Measurements from ENCODE around the gene BAIAP2L2.
"Not testable (repeated sequence)": the region's sequence is repeated elsewhere in the genome, so short reads cannot be mapped to it uniquely, and the experiment has no call there.

BAIAP2L2 gene

DNA sequence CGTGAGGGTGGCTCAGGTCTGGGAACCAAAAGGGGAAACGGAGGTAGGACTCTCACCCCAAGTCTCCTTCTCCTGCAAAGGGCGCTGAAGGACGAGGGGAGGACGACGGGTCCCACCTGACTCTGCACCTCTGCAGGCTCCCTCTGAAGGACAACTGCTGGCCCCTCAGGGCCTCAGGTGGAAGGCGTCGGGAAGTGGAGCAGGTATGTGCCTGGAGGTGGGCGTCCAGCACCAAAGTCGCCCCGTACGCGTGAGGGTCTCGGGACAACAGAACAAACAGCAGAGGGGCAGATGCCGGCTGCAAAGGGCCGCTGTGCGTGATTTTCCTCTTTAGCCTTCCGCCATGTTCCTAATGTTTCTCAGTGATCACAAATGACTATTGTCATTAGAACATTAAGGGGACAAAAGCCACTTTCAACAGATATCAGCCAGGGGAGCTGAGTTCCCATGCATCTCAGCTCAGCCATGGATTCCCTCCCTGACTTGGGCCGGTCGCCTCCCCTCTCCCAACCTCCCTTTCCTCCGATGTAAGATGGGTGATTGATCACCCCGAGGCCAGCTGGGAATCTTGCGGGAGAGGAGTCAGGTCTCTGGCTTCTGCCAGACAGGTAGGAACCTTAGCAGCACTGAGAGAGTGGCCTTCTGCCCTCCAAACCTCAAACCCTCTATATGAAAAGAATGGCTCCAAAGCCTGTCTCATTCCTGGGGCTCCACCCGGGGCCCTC is 27.3 kb downstream of the BAIAP2L2 start:
- Mint-ChIP-seq H3K27me3 (peaks cover 37% of the 10 kb centered on the region), H3K27ac (no peak overlapping the region), H3K4me1 (no peaks in the 10 kb centered on the region), H3K36me3 (ENCODE audit: low read depth) (no peaks in the 10 kb centered on the region), H3K4me3 (no peak overlapping the region), H3K9me3 (no peaks in the 10 kb centered on the region)
- no peak for ATAC-seq
- DNase-seq: no peak

DNA sequence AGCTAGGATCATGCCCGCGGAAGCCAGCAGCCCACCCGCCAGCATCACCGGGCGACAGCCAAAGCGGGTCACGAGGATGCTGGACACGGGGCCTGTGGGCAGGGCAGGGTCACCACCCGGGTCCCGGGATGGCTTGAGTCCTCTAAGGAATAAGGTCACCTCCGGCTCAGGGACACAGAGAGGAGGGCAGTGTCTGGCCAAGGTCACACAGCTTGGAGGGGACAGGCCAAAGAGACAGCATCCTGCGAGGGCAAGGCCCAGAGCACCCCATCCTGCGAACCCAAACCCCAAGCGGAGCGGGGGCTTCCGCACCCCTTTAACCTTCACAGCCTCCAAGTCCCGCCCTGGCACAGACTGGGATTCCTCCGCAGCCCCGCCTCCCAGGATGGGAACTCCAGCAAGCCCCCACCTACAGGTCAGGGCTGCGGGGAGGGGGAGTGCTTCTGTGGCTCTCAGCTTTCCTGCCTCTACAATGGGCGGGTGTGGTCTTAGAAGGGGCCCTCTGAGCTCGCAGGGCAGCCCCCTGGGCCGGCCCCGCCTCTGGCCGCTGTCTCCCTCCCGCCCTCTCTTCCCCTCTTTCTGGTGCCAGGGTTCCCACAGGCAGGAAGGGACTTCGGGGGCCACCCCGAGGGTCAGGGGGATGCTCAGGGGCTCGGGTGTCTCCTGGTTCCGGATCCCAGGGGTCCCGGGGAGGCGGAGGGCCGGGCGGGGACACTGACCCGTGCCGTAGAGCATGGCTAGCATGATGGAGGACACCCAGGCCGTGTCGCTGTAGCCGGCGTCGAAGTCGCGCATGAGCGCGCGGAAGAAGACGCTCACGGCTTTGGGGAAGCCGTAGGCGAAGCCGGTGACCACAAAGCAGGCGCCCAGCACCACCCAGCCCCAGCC is 28.3 kb downstream of the BAIAP2L2 start:
- H3K27me3 Mint-ChIP-seq: peaks cover 31% of the 10 kb centered on the region
- H3K27ac Mint-ChIP-seq: no peak overlapping the region
- DNase-seq (peak; percentile 25), ATAC-seq (no peak)
- no peaks in the 10 kb centered on the region for H3K4me1 Mint-ChIP-seq
- H3K36me3 Mint-ChIP-seq (ENCODE audit: low read depth): no peaks in the 10 kb centered on the region
- H3K4me3 Mint-ChIP-seq: no peak overlapping the region
- no peaks in the 10 kb centered on the region for H3K9me3 Mint-ChIP-seq

DNA sequence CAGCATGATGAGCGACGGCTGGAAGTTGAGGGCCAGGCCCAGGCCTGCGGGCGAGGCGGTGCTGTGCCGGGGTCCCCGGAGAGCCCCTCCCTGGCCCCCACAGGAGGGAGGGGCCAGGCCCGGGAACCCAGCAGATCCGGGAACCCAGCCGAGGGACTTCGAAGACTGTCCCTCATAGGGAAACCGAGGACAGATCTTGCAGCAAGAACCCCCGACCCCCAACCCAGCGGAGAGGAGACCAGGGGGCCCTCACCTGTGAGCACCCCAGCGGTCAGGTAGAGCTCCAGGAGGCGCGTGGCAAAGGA is 28.9 kb downstream of the BAIAP2L2 start:
- Mint-ChIP-seq H3K27me3 (peaks cover 31% of the 10 kb centered on the region), H3K9me3 (no peaks in the 10 kb centered on the region), H3K4me3 (no peak overlapping the region), H3K4me1 (no peaks in the 10 kb centered on the region), H3K27ac (no peak overlapping the region), H3K36me3 (ENCODE audit: low read depth) (no peaks in the 10 kb centered on the region)
- DNase-seq (no peak), ATAC-seq (no peak)

DNA sequence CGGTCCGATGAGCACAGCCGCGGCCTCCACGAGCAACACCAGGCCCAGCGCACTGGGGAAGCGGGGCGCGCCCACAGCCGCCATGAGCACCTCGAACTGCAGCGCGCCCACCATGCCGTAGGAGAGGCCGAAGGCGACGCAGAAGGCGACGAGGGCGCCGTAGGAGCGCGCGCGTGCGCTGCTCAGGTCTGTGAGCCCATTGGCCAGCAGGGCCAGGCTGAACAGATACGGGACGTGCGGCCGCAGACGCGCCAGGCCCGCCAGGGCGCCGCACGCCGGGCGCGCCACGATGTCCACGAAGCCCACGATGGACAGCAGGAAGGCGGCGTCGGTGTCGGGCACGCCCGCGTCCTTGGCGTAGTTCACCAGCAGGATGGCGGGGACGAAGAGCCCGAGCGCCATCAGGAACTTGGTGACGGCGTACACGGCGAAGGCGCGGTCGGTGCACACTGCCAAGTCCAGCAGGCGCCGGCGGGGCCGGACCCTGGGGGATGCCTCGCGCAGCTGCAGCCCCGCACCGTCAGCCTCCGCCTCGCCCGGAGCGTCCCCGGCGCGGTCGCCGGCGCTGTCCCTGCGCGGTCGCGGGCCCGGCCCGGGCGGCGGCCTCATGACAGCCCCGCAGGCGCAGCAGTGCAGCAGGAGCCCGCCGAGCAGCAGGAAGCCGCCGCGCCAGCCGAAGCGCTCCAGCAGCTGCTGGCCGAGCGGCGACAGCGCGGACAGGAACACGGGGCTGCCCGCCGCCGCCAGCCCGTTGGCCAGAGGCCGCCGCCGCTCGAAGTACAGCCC is 29.4 kb downstream of the BAIAP2L2 start:
- Mint-ChIP-seq H3K27ac (no peak overlapping the region), H3K36me3 (ENCODE audit: low read depth) (no peaks in the 10 kb centered on the region), H3K4me1 (no peaks in the 10 kb centered on the region), H3K27me3 (peaks cover 31% of the 10 kb centered on the region), H3K9me3 (no peaks in the 10 kb centered on the region), H3K4me3 (no peak overlapping the region)
- DNase-seq: no peak
- peak; percentile 21 for ATAC-seq

DNA sequence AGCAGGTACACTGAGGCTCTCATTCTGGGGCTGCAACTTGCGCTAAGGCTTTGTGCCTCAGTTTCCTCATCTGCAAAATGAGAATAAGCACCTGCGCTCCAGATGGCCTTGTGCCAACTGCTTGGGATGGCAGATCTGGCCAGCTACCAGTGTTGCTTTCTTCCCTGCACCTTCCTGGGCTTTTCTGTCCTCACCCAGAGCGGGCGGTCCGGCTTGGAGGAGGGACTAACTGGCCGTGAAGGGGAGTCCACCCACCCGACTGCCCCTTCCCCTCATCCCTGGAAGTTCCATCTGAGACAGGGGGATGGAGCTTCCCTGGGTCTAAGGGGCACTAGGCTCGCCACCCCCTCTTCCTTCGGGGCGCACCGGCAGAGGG is 30.0 kb downstream of the BAIAP2L2 start:
- H3K27me3 Mint-ChIP-seq: peaks cover 31% of the 10 kb centered on the region
- no peaks in the 10 kb centered on the region for H3K9me3 Mint-ChIP-seq
- H3K27ac Mint-ChIP-seq: no peak overlapping the region
- no peak for ATAC-seq
- H3K4me3 Mint-ChIP-seq: no peak overlapping the region
- DNase-seq: no peak
- H3K36me3 Mint-ChIP-seq (ENCODE audit: low read depth): no peaks in the 10 kb centered on the region
- no peaks in the 10 kb centered on the region for H3K4me1 Mint-ChIP-seq

DNA sequence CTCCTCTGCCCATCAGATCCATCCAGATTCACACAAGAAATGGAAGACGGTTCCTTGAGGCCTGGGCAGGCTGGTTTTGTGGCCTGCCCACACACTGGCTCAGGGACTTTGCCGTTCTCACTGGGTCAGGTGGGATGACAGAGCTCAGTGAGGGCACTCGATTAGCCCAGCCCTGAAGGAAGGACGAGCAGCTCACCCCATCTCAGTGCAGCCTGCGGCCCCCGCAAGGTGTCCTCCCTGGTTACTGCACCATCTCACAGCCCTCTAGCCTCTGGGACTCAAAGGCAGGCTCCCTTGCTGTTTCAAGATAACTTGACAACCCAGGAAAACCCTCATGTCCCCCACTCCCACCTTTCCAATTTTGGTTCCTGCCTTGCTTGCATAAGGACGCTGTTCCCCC is 30.7 kb downstream of the BAIAP2L2 start:
- H3K36me3 Mint-ChIP-seq (ENCODE audit: low read depth): no peaks in the 10 kb centered on the region
- H3K9me3 Mint-ChIP-seq: no peaks in the 10 kb centered on the region
- peaks cover 31% of the 10 kb centered on the region for H3K27me3 Mint-ChIP-seq
- no peaks in the 10 kb centered on the region for H3K4me1 Mint-ChIP-seq
- ATAC-seq (no peak), DNase-seq (no peak)
- no peak overlapping the region for H3K4me3 Mint-ChIP-seq
- H3K27ac Mint-ChIP-seq: no peak overlapping the region

DNA sequence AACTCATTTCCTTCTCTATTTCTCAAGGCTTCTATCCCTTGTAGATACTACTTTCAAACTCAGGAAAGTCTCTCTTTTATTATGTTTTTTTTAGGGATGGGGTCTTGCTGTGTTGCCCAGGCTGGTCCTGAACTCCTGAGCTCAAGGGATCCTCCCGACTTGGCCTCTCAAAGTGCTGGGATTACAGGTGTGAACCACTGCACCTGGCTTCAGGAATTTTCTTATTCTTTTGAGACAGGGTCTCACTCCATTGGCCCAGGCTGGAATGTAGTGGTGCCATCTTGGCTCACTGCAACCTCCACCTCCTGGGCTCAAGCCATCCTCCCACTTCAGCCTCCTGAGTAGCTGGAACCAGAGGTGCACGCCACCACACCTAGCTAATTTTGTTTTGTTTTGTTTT is 31.3 kb downstream of the BAIAP2L2 start:
- H3K9me3 Mint-ChIP-seq; ATAC-seq; H3K4me3 Mint-ChIP-seq; H3K27ac Mint-ChIP-seq; H3K4me1 Mint-ChIP-seq; H3K36me3 Mint-ChIP-seq (ENCODE audit: low read depth); DNase-seq: not testable (repeated sequence)
- H3K27me3 Mint-ChIP-seq: peaks cover 31% of the 10 kb centered on the region

DNA sequence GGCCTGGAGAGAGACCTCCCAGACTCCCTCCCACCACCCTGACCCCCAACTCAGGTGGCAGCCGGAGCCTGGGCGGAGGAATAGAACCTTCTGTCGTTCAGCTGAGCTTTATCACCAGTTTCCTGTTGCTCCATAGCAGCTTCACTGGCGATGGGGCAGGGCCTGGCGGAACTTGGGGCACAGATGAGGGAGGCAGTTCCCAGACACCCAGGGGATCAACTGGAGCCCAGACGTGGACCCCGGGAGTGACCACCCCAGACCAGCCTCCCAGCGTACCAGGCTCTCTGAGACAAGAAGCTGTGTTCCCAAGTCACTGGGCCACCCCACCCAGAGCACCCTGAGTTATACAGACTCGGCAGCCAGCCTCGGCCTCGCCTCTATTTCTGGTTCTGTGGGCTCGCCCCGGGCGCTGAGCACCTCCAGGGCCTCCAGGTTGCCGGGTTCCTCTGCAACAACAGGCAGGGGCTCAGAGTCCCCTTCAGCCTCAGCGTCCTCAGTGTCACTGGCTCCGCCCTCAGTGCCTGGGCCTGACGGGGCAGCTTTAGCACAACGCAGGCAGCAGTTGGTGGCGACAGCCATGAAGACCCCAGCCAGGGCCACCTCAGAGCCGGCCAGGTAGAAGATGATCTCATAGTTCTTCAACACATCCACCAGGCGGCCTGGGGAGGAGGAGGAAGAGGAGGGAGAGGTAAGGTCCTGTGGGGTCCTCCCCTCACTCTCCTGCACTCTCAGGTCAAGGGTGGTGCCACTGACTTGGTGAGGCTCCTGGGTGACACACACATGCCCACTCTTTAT is 32.2 kb downstream of the BAIAP2L2 start:
- Mint-ChIP-seq H3K27ac (no peak overlapping the region), H3K4me1 (no peaks in the 10 kb centered on the region), H3K9me3 (no peaks in the 10 kb centered on the region), H3K36me3 (ENCODE audit: low read depth) (no peaks in the 10 kb centered on the region), H3K27me3 (peaks cover 30% of the 10 kb centered on the region), H3K4me3 (no peak overlapping the region)
- no peak for DNase-seq
- no peak for ATAC-seq

DNA sequence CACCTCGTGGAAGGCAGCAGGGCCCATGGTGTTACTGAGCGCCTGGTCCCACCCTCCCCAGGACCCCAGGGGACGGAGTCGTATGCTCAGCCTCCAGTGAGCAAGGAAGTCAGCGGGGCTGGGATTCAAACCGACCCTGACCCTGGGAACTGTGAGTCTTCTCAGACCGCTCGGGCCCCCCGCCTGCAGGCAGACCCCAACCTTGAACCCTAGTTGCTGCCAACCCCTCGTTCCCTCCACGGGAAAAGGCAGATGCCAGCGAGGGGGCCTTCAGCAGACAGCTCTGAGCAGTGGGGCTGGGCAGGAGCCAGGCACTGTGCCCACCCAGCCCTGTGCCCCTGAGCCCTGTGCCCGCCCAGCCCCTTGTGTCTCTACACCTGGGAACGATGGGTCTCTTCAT is 32.9 kb downstream of the BAIAP2L2 start:
- no peaks in the 10 kb centered on the region for H3K4me1 Mint-ChIP-seq
- peaks cover 25% of the 10 kb centered on the region for H3K27me3 Mint-ChIP-seq
- H3K27ac Mint-ChIP-seq: no peak overlapping the region

DNA sequence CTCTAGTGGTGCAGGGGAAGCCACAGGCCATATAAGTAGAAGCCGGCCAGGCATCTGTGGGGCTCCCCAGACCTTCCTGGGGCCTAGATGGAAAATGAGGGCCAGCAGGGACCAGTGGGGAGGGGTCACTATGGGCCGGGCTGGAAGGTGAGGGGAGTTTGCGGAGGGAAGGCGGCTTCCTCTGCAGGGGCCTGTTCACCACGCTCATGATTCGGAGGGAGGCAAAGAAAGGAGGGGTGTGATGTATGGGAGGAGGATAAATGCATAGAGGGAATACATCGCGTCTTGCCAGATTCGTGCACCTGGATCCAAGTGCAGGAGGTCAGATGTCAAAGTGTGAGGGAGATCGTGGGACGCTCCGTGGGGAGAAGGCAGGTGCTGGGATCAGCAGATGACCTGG is 33.4 kb downstream of the BAIAP2L2 start:
- Mint-ChIP-seq H3K36me3 (ENCODE audit: low read depth) (no peaks in the 10 kb centered on the region), H3K27me3 (peaks cover 22% of the 10 kb centered on the region), H3K4me1 (no peaks in the 10 kb centered on the region), H3K9me3 (no peaks in the 10 kb centered on the region), H3K4me3 (no peak overlapping the region), H3K27ac (no peak overlapping the region)
- ATAC-seq (no peak), DNase-seq (no peak)

More for the DNA sequence above, 32.9 kb downstream of the BAIAP2L2 start:
- ATAC-seq (no peak), DNase-seq (no peak)
- Mint-ChIP-seq H3K9me3 (no peaks in the 10 kb centered on the region), H3K36me3 (ENCODE audit: low read depth) (no peaks in the 10 kb centered on the region), H3K4me3 (no peak overlapping the region)

DNA sequence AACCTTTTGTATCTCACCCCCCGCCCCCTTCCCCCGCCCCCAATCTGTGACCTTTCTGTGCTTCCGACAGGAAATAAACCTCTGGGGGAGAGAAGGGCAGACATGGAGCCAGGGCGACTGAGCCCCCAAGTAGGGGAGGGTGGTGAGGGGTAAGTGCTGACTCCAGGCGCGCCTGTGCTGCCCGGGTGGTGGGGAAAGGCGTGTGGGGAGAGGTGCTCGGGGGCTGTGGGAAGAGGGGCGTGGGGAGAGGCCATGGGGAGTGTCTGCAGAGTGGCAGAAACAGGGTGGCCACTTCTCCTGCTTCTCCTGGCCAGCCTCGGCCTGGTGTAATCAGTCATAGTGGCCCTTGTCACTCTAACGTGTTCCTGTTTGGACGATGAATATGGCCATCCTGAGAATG is 34.5 kb downstream of the BAIAP2L2 start:
- Mint-ChIP-seq H3K4me3 (no peak overlapping the region), H3K36me3 (ENCODE audit: low read depth) (no peaks in the 10 kb centered on the region), H3K27me3 (peaks cover 16% of the 10 kb centered on the region), H3K4me1 (no peaks in the 10 kb centered on the region), H3K9me3 (no peaks in the 10 kb centered on the region), H3K27ac (no peak overlapping the region)
- DNase-seq (no peak), ATAC-seq (no peak)

DNA sequence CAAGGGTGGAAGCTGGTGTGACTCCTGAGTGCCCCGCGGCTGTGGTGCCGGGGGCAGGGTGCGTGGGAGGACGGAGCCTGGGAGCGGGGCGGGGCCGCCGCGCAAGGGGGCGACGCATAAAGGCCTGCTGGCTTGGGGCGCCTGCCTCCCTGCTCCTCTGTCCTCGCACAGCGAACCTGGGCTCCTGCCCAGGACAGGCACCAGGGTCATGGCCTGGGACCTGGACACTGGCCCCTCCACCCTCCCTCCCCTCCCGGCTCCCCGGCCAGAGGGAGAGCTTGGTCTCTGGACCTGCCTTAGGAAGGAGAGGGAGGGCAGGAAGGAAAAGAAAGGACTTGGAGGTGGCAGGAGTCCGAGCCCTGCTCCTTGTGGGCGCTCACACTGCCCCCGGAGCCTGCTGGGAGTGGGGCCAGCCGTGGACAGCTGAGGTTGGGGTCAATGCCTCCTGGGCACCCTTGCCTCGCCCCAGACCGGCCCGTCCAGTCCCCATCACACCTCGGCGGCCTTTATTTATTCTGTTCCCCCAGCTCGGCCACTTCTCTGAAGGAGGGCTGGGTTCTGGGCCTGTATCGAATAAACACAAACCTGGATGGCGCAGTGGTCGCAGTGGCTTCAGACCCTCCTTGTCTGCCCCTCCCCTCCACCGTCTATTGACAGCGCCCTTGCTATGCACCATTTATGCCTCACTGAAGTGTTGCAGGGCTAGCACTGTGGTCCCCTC is 35.2 kb downstream of the BAIAP2L2 start:
- Mint-ChIP-seq H3K9me3 (no peaks in the 10 kb centered on the region), H3K27ac (no peak overlapping the region), H3K27me3 (peaks cover 9% of the 10 kb centered on the region), H3K4me1 (no peaks in the 10 kb centered on the region), H3K4me3 (no peak overlapping the region), H3K36me3 (ENCODE audit: low read depth) (no peaks in the 10 kb centered on the region)
- DNase-seq: no peak
- ATAC-seq: no peak

DNA sequence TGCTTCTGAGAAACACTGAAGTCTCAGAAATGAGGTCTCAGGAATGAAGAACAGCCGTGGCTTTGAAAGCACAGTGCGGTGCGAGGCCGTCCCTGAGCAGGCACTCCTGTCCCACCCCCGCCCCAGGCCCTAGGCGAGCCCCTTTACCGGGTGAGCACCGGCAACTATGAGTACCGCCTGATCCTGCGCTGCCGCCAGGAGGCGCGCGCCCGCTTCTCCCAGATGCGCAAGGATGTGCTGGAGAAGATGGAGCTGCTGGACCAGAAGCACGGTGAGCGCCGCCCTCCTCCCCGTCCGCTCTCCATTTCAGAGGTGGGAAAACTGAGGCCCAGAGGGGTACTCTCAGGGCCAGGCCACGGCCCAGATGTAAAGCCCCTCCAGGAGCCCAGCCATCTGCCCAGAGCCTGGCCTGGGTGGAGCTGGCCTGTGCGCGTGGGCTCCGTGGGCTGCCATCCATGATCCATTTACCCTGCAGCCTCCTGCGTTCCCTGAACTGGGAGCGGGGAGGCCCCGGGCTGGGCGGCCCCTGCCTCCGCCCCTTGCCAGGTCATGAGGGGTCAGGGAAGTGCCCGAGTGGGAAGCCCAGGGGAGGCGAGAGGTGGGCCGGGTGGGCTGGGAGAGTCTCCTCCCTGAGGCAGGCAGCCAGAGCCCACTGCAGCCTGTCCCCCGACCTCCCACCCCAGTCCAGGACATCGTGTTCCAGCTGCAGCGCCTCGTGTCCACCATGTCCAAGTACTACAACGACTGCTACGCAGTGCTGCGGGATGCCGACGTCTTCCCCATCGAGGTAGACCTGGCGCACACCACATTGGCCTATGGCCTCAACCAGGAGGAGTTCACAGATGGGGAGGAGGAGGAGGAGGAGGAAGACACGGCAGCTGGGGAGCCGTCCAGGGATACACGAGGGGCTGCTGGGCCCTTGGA is 36.0 kb downstream of the BAIAP2L2 start:
- no peaks in the 10 kb centered on the region for H3K9me3 Mint-ChIP-seq
- H3K27ac Mint-ChIP-seq: no peak overlapping the region
- no peaks in the 10 kb centered on the region for H3K4me1 Mint-ChIP-seq
- no peak for DNase-seq
- no peak overlapping the region for H3K4me3 Mint-ChIP-seq
- no peaks in the 10 kb centered on the region for H3K36me3 Mint-ChIP-seq (ENCODE audit: low read depth)
- H3K27me3 Mint-ChIP-seq: peaks cover 1% of the 10 kb centered on the region
- ATAC-seq: no peak

Measured in activated naive CD8-positive, alpha-beta T cell treated with anti-CD3 and anti-CD28 coated beads, Interleukin-2, amount 50 U/mL, for 24 hours (primary cell).